Measurements from ENCODE around the gene CPT1B. TPM values are rescaled to one million over a fixed set of nuclear protein-coding genes. Genes with fewer than 3 reads are reported as not detected.

CPT1B gene
- total and polyA plus RNA-seq, 10 of the 15 experiments (the other 5 are each of a cell fraction or from before 2014, with no cell fraction given) = 3.5 to 54.0 (median 21.7) TPM

- TF ChIP-seq ZNF687 (IDR thresholded peaks at IDR 0.05) (peak; percentile 94), MXI1 (IDR thresholded peaks at IDR 0.05; ENCODE audit: low read depth, low read length) (peak; percentile 13; the same call in 1 of the 2 replicates), BHLHE40 (IDR thresholded peaks at IDR 0.05; ENCODE audit: borderline replicate concordance in 1 of 2, low read depth in 2 of 2, low read length in 1 of 2) (peak; percentile 8 to 70; a peak in 2 of 4 replicates)
Observed at GRCh38 chr22:50526108-50526833, 52.0 kb downstream of the CPT1B start (continued).

DNA sequence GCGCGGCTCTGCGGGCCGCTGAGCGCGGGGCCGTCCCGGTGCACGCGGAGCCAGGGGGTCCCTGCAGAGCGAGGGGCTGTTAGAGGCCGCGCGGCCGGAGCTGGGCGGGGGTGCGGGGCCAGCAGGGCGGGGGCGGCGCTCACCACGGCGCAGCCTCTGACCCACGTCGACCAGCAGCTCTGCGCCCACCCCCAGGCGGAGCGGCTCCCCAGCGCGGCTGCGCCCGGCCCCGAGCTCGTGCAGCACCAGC is 52.4 kb downstream of the CPT1B start:
- FAIRE-seq (no peak), ATAC-seq (no peak), DNase-seq (ENCODE audit: low read depth, low spot score) (no peak)
- peak overlapping the region; percentile 94; the same call in 1 of the 2 replicates for H3K9ac ChIP-seq (ENCODE audit: control insufficient read depth, insufficient read depth, low read length)
- intact Hi-C loops (cut with micrococcal nuclease; ENCODE audit: unreplicated experiment) (loop anchor here (5.0 kb wide), 2 partner anchors 37 to 57 kb away; partner anchors contain the start of genes CHKB and SYCE3), in situ Hi-C loops (cut with MboI) (loop anchor here (5.0 kb wide), 1 partner anchor 97 kb away; no protein-coding TSS in a partner anchor)
- POLR2A ChIA-PET = interaction anchor here (0.5 to 6.5 kb wide), 19 partner anchors 11 to 211 kb away, joined by 3 to 232 read pairs (median 5); partner anchors contain the start of genes KLHDC7B, LMF2, NCAPH2 and SYCE3
- CTCF ChIA-PET = interaction anchor here (0.6 to 3.5 kb wide), 28 partner anchors 8 to 250 kb away, joined by 3 to 38 read pairs (median 4); partner anchors contain the start of genes ARSA, KLHDC7B, LMF2 and NCAPH2
- peaks cover 56% of the 10 kb centered on the region for H3K79me2 ChIP-seq (ENCODE audit: control insufficient read depth, insufficient read depth, low read length)
- peak overlapping the region; percentile 99 for H3K4me2 ChIP-seq (ENCODE audit: control insufficient read depth, insufficient read depth)
- 0% methylated on average over 2 of the region's 33 CpGs for WGBS (ENCODE audit: insufficient coverage, insufficient replicate concordance, low lambda C conversion rate, missing lambda C conversion rate)
- SMC1A ChIA-PET (ENCODE audit: uncharacterized antibody, unreplicated experiment) = interaction anchor here (0.7 to 5.8 kb wide), 16 partner anchors 9 to 275 kb away, joined by 3 to 58 read pairs (median 6); partner anchors contain the start of genes CHKB, HDAC10, LMF2 and NCAPH2
- H3K4me1 ChIP-seq (ENCODE audit: control insufficient read depth, insufficient read depth, low read length) = peaks cover 16% of the 10 kb centered on the region
- peak overlapping the region; percentile 74 for H3K4me3 ChIP-seq
- no peaks in the 10 kb centered on the region for H4K20me1 ChIP-seq (ENCODE audit: control insufficient read depth, insufficient read depth)
- H3K27me3 ChIP-seq (replicated peaks in 1 of 2; ENCODE audit: control insufficient read depth in 2 of 2, insufficient read depth in 2 of 2, low read length in 1 of 2) = no peaks in the 10 kb centered on the region
- RAD21 ChIA-PET (ENCODE audit: unreplicated experiment) = interaction anchor here (0.6 to 6.3 kb wide), 24 partner anchors 9 to 285 kb away, joined by 3 to 106 read pairs (median 4); partner anchors contain the start of genes CHKB, LMF2, NCAPH2 and SYCE3
- BruUV-seq (replicated peaks) = no TSS peak
- peak overlapping the region; percentile 94 for H3K27ac ChIP-seq (ENCODE audit: control insufficient read depth, insufficient read depth)
- H3K36me3 ChIP-seq (ENCODE audit: control insufficient read depth in 2 of 2, insufficient read depth in 2 of 2, low read length in 1 of 2) = peaks cover 5 to 30% of the 10 kb centered on the region in 2 experiments; a peak in 3 of 4 replicates
- H2AFZ ChIP-seq (ENCODE audit: control insufficient read depth, low read depth, low read length) = peak overlapping the region; percentile 55; the same call in 1 of the 2 replicates
- TF ChIP-seq TAF1 (IDR thresholded peaks at IDR 0.05; ENCODE audit: borderline replicate concordance, low read depth, low read length) = no peak
- TF ChIP-seq SIN3A (IDR thresholded peaks at IDR 0.05; ENCODE audit: low read depth, low read length) = 0 out of 2 replicates have a peak, but pooled peaks have one; percentile 7
- H3K9me3 ChIP-seq (replicated peaks; ENCODE audit: control insufficient read depth, insufficient read depth, low read length) = no peaks in the 10 kb centered on the region
